Measurements from ENCODE around the gene TRUB2.

Gene TRUB2

GRCh38 chr9:128362774-128363173 is 40.5 kb upstream of the TRUB2 start:
- H3K4me3 ChIP-seq (ENCODE audit: low read length), result no peak overlapping the region

GRCh38 chr9:128361986-128362646 is 39.9 kb upstream of the TRUB2 start:
- no peak for DNase-seq (ENCODE audit: low read depth)
- TF ChIP-seq CTCF (conservative IDR thresholded peaks at IDR 0.05; ENCODE audit: low read depth, low read length), result peak; percentile 87
- peak overlapping the region; percentile 65 for H3K4me3 ChIP-seq (ENCODE audit: low read length)

More at GRCh38 chr9:128362774-128363173, 40.5 kb upstream of the TRUB2 start:
- no peak for TF ChIP-seq CTCF (conservative IDR thresholded peaks at IDR 0.05; ENCODE audit: low read depth, low read length)
- no peak for DNase-seq (ENCODE audit: low read depth)

DNA sequence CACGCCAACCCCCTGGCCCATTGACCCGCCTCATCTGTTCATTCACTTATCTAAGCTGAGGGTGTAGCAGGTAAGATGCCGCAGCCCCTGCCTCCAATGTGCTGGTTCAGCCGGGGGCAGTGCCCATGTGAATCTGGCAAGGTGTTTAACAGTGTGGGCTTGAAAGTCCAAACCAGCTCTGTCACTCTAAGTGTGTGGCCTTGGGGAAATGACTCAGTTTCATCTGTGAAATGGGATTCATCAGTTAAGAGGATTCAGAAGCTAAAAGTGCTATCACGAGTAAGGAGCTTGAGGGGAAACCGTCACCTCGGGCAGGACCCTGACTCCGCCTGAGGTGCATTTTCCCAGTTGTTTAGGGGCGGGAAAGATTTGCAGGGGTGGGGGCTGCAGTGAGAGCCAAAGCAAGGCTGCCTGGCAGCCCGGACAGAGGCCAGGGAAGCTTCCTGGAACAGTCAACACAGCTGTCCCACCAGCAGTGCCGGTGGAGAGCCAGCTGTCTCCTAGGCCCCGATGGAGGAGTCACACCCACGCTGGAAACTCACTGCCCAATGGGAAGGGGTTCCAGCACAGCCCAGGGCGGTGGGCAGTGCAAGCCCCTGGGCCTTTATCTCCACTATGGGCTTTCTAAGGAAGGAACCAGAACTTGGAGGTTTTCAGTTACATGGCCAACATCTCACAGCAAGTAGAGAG is 39.2 kb upstream of the TRUB2 start:
- H3K4me3 ChIP-seq (ENCODE audit: low read length), result peak overlapping the region; percentile 65
- DNase-seq (ENCODE audit: low read depth), result no peak
- no peak for TF ChIP-seq CTCF (conservative IDR thresholded peaks at IDR 0.05; ENCODE audit: low read depth, low read length)

- no peak overlapping the region for H3K4me3 ChIP-seq (ENCODE audit: low read length)
- TF ChIP-seq CTCF (conservative IDR thresholded peaks at IDR 0.05; ENCODE audit: low read depth, low read length), result no peak
- DNase-seq (ENCODE audit: low read depth), result no peak
Measured at GRCh38 chr9:128360826-128361225, 38.6 kb upstream of the TRUB2 start.

DNA sequence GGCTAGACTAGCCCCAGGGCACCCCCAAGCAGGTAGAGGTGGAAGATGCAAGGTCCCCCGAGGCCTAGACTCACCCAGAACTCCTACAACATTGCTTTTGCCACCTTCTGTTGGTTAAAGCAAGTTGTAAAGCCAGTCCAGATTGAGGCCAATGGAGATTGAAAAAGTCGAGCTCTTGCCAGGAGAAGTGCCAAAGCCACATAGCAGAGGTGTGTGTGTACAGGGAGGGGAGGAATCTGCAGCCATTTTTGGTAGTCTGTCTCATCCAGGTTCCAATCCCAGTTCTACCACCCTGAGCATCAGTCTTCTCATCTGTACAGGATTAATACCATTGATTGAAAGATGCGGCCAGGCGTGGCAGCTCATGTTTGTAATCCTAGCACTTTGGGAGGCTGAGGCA is 36.6 kb upstream of the TRUB2 start:
- DNase-seq (ENCODE audit: low read depth), result no peak
- H3K4me3 ChIP-seq (ENCODE audit: low read length), result no peak overlapping the region
- no peak for TF ChIP-seq CTCF (conservative IDR thresholded peaks at IDR 0.05; ENCODE audit: low read depth, low read length)

DNA sequence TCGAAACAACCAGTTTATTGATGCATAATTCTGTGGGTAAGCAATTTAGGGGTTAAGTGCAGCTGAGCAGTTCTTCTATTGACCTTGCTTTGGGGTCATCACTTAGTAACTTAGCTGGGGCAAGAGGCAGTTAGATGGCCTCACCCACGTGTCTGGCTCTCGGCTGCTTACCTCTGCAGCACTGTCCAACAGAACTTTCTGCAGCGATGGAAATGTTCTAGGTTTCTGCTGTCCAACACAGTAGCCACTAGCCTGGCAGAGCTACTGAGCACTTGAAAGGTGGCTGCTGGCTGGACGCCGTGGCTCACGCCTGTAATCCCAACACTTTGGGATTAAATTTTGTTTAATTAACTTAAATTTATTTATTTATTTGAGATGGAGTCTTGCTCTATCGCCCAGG is 35.8 kb upstream of the TRUB2 start:
- H3K4me3 ChIP-seq (ENCODE audit: low read length), result no peak overlapping the region
- no peak for DNase-seq (ENCODE audit: low read depth)
- TF ChIP-seq CTCF (conservative IDR thresholded peaks at IDR 0.05; ENCODE audit: low read depth, low read length), result no peak

- no peak overlapping the region for H3K4me3 ChIP-seq (ENCODE audit: low read length)
- no peak for DNase-seq (ENCODE audit: low read depth)
Measured at GRCh38 chr9:128355451-128355850, 33.2 kb upstream of the TRUB2 start.

More at GRCh38 chr9:128355451-128355850, 33.2 kb upstream of the TRUB2 start:
- TF ChIP-seq CTCF (conservative IDR thresholded peaks at IDR 0.05; ENCODE audit: low read depth, low read length), result no peak

All from retinal pigment epithelial cell (primary cell).